ENCODE data around the gene PARP6. TPM values are rescaled to one million over a fixed set of nuclear protein-coding genes. Genes with fewer than 3 reads are reported as not detected.

Gene PARP6
- total RNA-seq, 1 experiment from 2014 or later = 85.7 TPM

DNA sequence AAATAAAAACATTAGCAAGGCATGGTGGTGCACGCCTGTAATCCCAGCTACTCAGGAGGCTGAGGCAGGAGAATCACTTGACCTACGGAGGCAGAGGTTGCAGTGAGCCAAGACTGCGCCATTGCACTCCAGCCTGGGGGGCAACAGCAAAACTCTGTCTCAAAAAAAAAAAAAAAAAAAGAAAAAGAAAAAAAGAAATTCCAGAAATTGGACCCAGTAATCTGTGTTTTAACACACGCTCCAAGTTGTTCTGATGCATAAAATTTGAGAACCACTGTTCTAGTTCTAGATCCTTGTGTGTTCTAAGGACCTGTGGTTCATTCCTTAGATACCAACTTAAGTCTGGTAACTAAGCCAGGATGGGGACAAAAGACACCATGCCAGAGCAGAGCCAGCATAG, 2.6 kb downstream of the PARP6 start:
- ChIA-PET CTCF (no interaction called here), POLR2A (no interaction called here)
- peaks cover 16% of the 10 kb centered on the region for H3K4me1 ChIP-seq (ENCODE audit: control insufficient read depth, insufficient read depth, low read length)
- in situ Hi-C loops (cut with HindIII; ENCODE audit: low pct_unique_long_range_greater_than_20kb, low sequenced_read_pairs) = no loop called here
- H3K27me3 ChIP-seq (ENCODE audit: control insufficient read depth, insufficient read depth, low read length) = no peaks in the 10 kb centered on the region
- intact Hi-C loops (cut with micrococcal nuclease; ENCODE audit: unreplicated experiment) = no loop called here
- no peak overlapping the region for H3K27ac ChIP-seq (ENCODE audit: low read length)
- no peak for DNase-seq (ENCODE audit: low read depth, low spot score)
- ATAC-seq = no peak
- TF ChIP-seq, protein P1, sequence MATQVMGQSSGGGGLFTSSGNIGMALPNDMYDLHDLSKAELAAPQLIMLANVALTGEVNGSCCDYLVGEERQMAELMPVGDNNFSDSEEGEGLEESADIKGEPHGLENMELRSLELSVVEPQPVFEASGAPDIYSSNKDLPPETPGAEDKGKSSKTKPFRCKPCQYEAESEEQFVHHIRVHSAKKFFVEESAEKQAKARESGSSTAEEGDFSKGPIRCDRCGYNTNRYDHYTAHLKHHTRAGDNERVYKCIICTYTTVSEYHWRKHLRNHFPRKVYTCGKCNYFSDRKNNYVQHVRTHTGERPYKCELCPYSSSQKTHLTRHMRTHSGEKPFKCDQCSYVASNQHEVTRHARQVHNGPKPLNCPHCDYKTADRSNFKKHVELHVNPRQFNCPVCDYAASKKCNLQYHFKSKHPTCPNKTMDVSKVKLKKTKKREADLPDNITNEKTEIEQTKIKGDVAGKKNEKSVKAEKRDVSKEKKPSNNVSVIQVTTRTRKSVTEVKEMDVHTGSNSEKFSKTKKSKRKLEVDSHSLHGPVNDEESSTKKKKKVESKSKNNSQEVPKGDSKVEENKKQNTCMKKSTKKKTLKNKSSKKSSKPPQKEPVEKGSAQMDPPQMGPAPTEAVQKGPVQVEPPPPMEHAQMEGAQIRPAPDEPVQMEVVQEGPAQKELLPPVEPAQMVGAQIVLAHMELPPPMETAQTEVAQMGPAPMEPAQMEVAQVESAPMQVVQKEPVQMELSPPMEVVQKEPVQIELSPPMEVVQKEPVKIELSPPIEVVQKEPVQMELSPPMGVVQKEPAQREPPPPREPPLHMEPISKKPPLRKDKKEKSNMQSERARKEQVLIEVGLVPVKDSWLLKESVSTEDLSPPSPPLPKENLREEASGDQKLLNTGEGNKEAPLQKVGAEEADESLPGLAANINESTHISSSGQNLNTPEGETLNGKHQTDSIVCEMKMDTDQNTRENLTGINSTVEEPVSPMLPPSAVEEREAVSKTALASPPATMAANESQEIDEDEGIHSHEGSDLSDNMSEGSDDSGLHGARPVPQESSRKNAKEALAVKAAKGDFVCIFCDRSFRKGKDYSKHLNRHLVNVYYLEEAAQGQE (IDR thresholded peaks at IDR 0.05; ENCODE audit: insufficient read depth in 1 of 2, low read depth in 2 of 2, low read length in 1 of 2) = no peak
- TF ChIP-seq TCF7L2 (IDR thresholded peaks at IDR 0.05; ENCODE audit: low read depth, low read length) = no peak
- TF ChIP-seq SIN3A (IDR thresholded peaks at IDR 0.05; ENCODE audit: borderline replicate concordance, insufficient read depth, low read depth, low read length) = no peak
- no peak for TF ChIP-seq POLR2AphosphoS5 (IDR thresholded peaks at IDR 0.05; ENCODE audit: low read depth, low read length)
- TF ChIP-seq, protein P2, sequence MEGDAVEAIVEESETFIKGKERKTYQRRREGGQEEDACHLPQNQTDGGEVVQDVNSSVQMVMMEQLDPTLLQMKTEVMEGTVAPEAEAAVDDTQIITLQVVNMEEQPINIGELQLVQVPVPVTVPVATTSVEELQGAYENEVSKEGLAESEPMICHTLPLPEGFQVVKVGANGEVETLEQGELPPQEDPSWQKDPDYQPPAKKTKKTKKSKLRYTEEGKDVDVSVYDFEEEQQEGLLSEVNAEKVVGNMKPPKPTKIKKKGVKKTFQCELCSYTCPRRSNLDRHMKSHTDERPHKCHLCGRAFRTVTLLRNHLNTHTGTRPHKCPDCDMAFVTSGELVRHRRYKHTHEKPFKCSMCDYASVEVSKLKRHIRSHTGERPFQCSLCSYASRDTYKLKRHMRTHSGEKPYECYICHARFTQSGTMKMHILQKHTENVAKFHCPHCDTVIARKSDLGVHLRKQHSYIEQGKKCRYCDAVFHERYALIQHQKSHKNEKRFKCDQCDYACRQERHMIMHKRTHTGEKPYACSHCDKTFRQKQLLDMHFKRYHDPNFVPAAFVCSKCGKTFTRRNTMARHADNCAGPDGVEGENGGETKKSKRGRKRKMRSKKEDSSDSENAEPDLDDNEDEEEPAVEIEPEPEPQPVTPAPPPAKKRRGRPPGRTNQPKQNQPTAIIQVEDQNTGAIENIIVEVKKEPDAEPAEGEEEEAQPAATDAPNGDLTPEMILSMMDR (IDR thresholded peaks at IDR 0.05) = no peak
- BruUV-seq (replicated peaks) = no TSS peak
- peaks cover 17% of the 10 kb centered on the region for H3K36me3 ChIP-seq (ENCODE audit: control insufficient read depth, insufficient read depth, low read length)
- H3K4me3 ChIP-seq (ENCODE audit: low read depth in 2 of 2, low read length in 2 of 2) = no peak overlapping the region
- H3K9me3 ChIP-seq (ENCODE audit: control insufficient read depth, insufficient read depth, low read depth, low read length) = no peaks in the 10 kb centered on the region

DNA sequence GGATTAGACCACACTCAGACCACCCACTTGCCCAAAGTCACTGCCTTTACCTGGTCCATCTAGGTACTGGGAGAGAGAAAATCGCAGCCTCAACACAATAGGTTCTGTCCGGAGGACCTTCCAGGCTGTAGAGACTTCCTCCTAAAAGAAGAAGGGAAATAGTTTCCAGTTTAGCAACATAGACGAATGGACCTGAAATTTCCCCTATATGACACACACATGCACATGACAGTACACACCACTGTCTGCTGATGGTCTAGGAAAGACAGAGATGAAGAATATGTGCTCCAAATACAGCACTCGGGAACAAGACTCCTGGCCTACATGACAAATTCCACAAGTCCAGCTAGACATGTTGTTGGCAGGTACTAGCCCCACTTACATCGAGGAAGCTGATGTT, 7.3 kb downstream of the PARP6 start:
- no peak overlapping the region for H3K4me3 ChIP-seq (ENCODE audit: low read depth in 2 of 2, low read length in 2 of 2)
- no peak overlapping the region for H3K27ac ChIP-seq (ENCODE audit: low read length)
- H3K36me3 ChIP-seq (ENCODE audit: control insufficient read depth, insufficient read depth, low read length) = peaks cover 40% of the 10 kb centered on the region
- BruUV-seq (replicated peaks) = no TSS peak
- in situ Hi-C loops (cut with HindIII; ENCODE audit: low pct_unique_long_range_greater_than_20kb, low sequenced_read_pairs) = no loop called here
- DNase-seq (ENCODE audit: low read depth, low spot score) = no peak
- no peak for ATAC-seq
- POLR2A ChIA-PET = interaction anchor here (0.6 kb wide), 1 partner anchor 208 kb away, joined by 3 read pairs; no protein-coding TSS in a partner anchor
- TF ChIP-seq TCF7L2 (IDR thresholded peaks at IDR 0.05; ENCODE audit: low read depth, low read length) (no peak), SIN3A (IDR thresholded peaks at IDR 0.05; ENCODE audit: borderline replicate concordance, insufficient read depth, low read depth, low read length) (no peak), POLR2AphosphoS5 (IDR thresholded peaks at IDR 0.05; ENCODE audit: low read depth, low read length) (no peak)
- TF ChIP-seq, protein P2 (IDR thresholded peaks at IDR 0.05) = no peak
- TF ChIP-seq, protein P1 (IDR thresholded peaks at IDR 0.05; ENCODE audit: insufficient read depth in 1 of 2, low read depth in 2 of 2, low read length in 1 of 2) = no peak
- CTCF ChIA-PET = no interaction called here
- intact Hi-C loops (cut with micrococcal nuclease; ENCODE audit: unreplicated experiment) = no loop called here
- H3K27me3 ChIP-seq (ENCODE audit: control insufficient read depth, insufficient read depth, low read length) = no peaks in the 10 kb centered on the region
- H3K9me3 ChIP-seq (ENCODE audit: control insufficient read depth, insufficient read depth, low read depth, low read length) = no peaks in the 10 kb centered on the region
- no peaks in the 10 kb centered on the region for H3K4me1 ChIP-seq (ENCODE audit: control insufficient read depth, insufficient read depth, low read length)
